ENCODE data around the gene ZNF384.
"Not testable (repeated sequence)": the region's sequence is repeated elsewhere in the genome, so short reads cannot be mapped to it uniquely, and the experiment has no call there.

ZNF384 gene

DNA sequence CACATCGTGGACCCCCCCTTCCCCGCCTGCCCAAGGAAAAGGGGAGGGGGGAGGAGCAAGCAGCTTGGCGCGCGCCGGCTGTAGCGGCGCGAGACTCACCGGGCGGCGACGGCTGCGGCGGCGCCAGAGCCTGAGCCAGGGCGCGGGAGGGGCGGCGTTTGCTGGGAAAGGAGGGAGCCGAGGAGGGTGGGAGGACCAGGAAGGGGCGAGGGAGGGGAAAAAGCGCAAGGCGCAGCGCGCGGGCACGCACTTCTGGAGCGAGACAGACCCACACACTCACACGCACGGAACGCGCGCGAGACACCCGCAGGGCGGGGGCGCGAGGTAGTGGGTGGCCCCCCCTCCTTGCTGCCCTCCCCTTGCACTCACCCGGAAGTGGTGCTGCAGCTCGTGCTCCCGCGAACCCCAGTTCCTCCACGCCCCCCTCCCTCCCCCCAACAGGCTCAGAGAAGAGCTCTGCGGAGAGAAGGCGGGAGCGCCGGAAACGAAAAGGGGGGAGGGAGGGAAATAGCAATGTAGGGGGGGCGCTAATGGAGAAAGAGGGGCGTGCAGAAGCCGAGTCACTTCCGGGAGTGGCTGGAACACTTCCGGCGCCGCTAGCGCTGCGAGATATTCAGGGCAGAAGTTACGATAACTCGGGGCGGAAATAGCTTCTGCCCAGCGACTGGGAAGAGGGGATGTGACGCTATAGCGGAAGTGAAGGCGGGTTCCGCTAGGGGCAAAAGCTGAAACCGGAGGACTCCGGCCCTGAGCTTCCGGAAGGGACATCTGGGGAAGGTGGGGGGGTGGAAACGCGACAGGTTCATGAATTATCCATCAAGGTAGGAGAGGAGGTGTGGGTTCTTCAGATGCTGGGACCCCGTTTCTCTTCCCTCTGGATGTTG lies at the start of gene ZNF384:
Gene ZNF384, minus strand, starts transcription at position 377 of the 884 bp plus-strand sequence. CDS start 9,855 bp downstream, outside the sequence.
- peak; percentile 98 for DNase-seq (ENCODE audit: low spot score)

DNA sequence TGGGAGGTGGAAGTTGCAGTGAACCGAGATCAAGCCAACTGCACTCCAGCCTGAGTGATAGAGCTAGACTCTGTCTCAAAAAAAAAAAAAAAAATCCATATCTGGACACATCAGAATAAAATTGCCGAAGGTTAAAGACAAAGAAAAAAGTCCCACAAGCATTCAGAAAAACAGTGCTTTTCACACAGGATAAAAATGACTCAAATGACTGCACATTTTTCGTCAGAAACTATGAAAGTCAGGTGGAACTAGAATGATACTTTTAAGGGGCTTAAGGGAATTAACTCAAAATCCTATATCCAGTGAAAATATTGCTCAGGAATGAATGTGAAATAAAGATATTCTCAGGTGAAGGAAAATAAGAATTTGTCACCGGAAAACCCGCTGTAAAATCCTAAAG lies 47.6 kb upstream of the ZNF384 start:
- DNase-seq (ENCODE audit: low spot score): no peak

GRCh38 chr12:6735448-6736191 lies 46.4 kb upstream of the ZNF384 start:
- peak; percentile 24 for DNase-seq (ENCODE audit: low spot score)

GRCh38 chr12:6734506-6735387 lies 45.6 kb upstream of the ZNF384 start:
- DNase-seq (ENCODE audit: low spot score): no peak

GRCh38 chr12:6730169-6730568 lies 41.0 kb upstream of the ZNF384 start:
- DNase-seq (ENCODE audit: low spot score): no peak

- no peak for DNase-seq (ENCODE audit: low spot score)
Observed at GRCh38 chr12:6729186-6729585, 40.0 kb upstream of the ZNF384 start.

DNA sequence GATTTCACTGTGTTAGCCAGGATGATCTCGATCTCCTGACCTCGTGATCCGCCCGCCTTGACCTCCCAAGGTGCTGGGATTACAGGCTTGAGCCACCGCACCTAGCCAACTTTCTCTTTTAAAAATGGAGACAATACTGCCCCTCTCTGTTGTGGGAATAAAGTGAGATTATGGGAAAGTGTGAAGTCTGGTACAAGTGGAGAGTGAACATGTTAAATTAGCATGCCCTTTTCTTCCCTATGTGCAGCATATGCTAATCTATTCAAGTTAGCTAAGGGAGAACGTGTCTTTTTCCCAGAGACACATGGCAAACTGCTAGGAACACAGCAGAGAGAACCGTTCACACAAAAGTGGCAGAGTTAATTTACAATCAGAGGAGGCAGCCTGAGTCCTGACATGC lies 36.2 kb upstream of the ZNF384 start:
- DNase-seq (ENCODE audit: low spot score): no peak

DNA sequence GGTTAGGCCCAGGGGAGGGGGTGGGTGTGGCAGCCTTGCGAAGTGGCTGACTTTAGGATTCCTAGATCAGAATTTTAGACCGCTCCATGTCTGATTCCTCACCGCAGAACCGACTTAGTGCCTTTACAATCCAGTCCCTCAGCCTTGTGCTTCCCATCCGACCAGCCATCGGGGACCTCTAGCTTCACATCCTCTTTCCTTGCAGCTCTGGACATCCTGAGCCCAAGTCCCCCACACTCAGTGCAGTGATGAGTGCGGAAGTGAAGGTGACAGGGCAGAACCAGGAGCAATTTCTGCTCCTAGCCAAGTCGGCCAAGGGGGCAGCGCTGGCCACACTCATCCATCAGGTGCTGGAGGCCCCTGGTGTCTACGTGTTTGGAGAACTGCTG lies 35.2 kb upstream of the ZNF384 start:
- DNase-seq (ENCODE audit: low spot score): peak; percentile 37

- peak; percentile 99 for DNase-seq (ENCODE audit: low spot score)
Observed at GRCh38 chr12:6723607-6724408, 34.6 kb upstream of the ZNF384 start, which contains the start of gene COPS7A. TSS of gene COPS7A (plus strand) at chr12:6724046. CDS start at chr12:6724657, 611 bp downstream.

- DNase-seq (ENCODE audit: low spot score): no peak
Observed at GRCh38 chr12:6722863-6723262, 33.7 kb upstream of the ZNF384 start.

DNA sequence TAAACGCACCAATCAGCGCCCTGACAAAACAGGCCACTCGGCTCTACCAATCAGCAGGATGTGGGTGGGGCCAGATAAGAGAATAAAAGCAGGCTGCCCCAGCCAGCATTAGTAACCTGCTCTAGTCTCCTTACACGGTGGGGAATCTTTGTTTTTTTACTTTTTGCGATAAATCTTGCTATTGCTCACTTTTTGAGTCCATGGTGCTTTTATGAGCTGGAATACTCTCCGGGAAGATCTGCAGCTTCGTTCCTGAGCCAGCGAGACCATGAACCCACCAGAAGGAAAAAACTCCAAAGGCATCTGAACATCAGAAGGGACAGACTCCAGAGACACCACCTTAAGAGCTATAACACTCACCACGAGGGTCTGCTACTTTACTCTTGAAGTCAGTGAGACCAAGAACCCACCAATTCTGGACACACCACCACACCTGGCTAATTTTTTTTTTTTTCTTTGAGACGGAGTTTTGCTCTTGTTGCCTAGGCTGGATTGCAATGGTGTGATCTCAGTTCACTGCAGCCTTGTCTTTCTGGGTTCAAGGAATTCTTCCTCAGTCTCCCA lies 27.8 kb upstream of the ZNF384 start:
- DNase-seq (ENCODE audit: low spot score): no peak

- not testable (repeated sequence) for DNase-seq (ENCODE audit: low spot score)
Observed at GRCh38 chr12:6716031-6716873, 27.1 kb upstream of the ZNF384 start.

GRCh38 chr12:6708960-6709394 lies 19.8 kb upstream of the ZNF384 start:
- DNase-seq (ENCODE audit: low spot score): no peak

DNA sequence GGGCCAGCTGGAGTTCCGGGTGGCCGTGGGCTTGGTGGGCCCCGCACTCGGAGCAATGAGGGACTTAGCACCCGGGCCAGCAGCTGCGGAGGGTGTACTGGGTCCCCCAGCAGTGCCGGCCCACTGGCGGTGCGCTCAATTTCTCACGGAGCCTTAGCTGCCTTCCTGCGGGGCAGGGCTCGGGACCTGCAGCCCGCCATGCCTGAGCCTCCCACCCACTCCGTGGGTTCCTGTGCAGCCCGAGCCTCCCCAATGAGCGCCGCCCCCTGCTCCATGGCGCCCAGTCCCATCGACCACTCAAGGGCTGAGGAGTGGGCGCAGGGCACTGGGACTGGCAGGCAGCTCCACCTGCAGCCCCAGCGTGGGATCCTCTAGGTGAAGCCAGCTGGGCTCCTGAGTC lies 19.2 kb upstream of the ZNF384 start:
- not testable (repeated sequence) for DNase-seq (ENCODE audit: low spot score)

GRCh38 chr12:6703631-6704030 lies 14.5 kb upstream of the ZNF384 start:
- no peak for DNase-seq (ENCODE audit: low spot score)

- no peak for DNase-seq (ENCODE audit: low spot score)
Observed at GRCh38 chr12:6701078-6701768, 12.0 kb upstream of the ZNF384 start.

- no peak for DNase-seq (ENCODE audit: low spot score)
Observed at GRCh38 chr12:6700646-6701051, 11.5 kb upstream of the ZNF384 start, which contains the start of gene PIANP. TSS of gene PIANP (minus strand) at chr12:6700815. CDS start at chr12:6698061, 2,754 bp downstream.

DNA sequence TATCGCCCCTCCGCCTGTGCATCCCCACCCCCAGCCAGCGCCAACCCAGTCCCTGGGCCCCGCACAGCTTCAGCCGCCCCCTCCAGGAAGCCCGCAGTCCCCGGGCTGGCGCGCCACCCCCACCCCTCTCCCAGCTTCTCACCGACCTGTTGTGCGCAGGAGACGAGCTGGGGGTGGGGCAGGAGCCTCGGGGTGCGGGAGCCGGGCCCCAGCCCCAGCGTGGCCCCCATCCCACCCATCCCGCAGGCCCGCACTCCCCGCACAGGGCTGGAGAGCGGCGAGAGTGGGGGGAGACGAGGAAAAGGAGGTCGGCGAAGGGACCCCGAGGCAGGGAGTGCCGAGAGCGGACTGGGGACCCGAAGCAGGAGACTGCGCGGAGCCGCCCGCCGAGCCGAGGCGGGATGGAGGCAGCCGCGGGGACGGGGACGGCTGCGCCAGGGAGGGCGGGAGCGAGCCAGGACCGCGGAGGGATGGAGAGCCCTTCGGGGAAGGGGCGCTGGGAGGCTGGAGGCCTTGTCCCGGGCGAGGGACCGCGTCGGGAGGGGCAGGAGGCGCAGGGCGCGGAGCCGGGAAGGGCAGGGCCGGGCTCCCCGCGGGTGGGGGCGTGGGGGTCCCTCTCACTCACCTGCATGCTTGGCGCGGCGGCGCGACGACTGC lies 10.9 kb upstream of the ZNF384 start:
- no peak for DNase-seq (ENCODE audit: low spot score)

Measured in activated CD4-positive, alpha-beta T cell treated with anti-CD3 and anti-CD28 coated beads, Interleukin-2, Interleukin-4, amounts not matched to agents 100 ng/mL and 50 ng/mL, durations not matched to agents 16 hours and 8 hours (primary cell).